Stomach (tissue), 9 donors: ENCODE results near the gene NANS. TPM values are rescaled to one million over a fixed set of nuclear protein-coding genes. Genes with fewer than 3 reads are reported as not detected.
"Not testable (repeated sequence)": the region's sequence is repeated elsewhere in the genome, so short reads cannot be mapped to it uniquely, and the experiment has no call there.

ENCODE experiments used
- DNase-seq, 2 donors: peaks; one replicate each; pipeline versions ENCODE4 v3.0.0 to v3.0.0-alpha.2; 2013 to 2019
- H3K27ac ChIP-seq, 5 donors: fragments of 200-600 bp in 4 of 5; sonication (generic) in 4 of 5; one replicate each; pipeline ENCODE4 v1.5.1; 2013 to 2019; ENCODE audit warnings: mild to moderate bottlenecking in 1 of 5, moderate library complexity in 1 of 5
- H3K27me3 ChIP-seq, 3 donors: fragments of 200-600 bp; sonication (generic); one replicate each; pipeline ENCODE4 v1.5.1; 2017 to 2019; ENCODE audit warnings: mixed run types in 1 of 3
- H3K36me3 ChIP-seq, 4 donors: fragments of 200-600 bp; sonication (generic); 1 replicate in 3 of 4; 2 replicates in 1 of 4; pipeline ENCODE4 v1.5.1; 2016 to 2019
- H3K4me1 ChIP-seq, 4 donors: fragments of 200-600 bp; sonication (generic); one replicate each; pipeline ENCODE4 v1.5.1; 2016 to 2019
- H3K4me3 ChIP-seq, 4 donors: fragments of 200-600 bp; sonication (generic) in 3 of 4; one replicate each; pipeline ENCODE4 v1.5.1; 2016 to 2019; ENCODE audit warnings: mild to moderate bottlenecking in 1 of 4
- H3K9me3 ChIP-seq, 4 donors: fragments of 200-600 bp; sonication (generic); one replicate each; pipeline ENCODE4 v1.5.1; 2016 to 2019
- CTCF ChIP-seq, 7 experiments: fragments of 450-650 bp in 4 of 7; fragments of 200-600 bp in 3 of 7; sonication (generic) in 3 of 7; IDR thresholded peaks; one replicate each; pipeline ENCODE4 v1.5.1; 2016 to 2019; ENCODE audit warnings: antibody characterized with exemption in 7 of 7, control low read depth in 2 of 7, mild to moderate bottlenecking in 1 of 7
- EP300 ChIP-seq: sonication (generic); formaldehyde crosslinking; IDR thresholded peaks from one replicate; pipeline ENCODE4 v1.6.1; 2017; ENCODE audit warnings: antibody characterized with exemption
- POLR2A ChIP-seq, 4 donors: fragments of 450-650 bp; IDR thresholded peaks; one replicate each; pipeline ENCODE4 v1.6.1; 2016; ENCODE audit warnings: antibody characterized with exemption in 4 of 4, control low read depth in 2 of 4, mild to moderate bottlenecking in 1 of 4, moderate library complexity in 1 of 4
- POLR2AphosphoS5 ChIP-seq, 3 donors: sonication (generic); formaldehyde crosslinking; IDR thresholded peaks; one replicate each; pipeline ENCODE4 v1.6.1; 2016; ENCODE audit warnings: antibody characterized with exemption in 3 of 3
- WGBS, 5 donors: extraction: QIAGEN DNeasy Blood & Tissue Kit in 3 of 5; methylation state at CpG; one replicate each; pipeline versions ENCODE4 v1.1.5 to v1.1.7; 2013 to 2018; 5-methylcytosine and 5-hydroxymethylcytosine counted together
- intact Hi-C: fragments of 100-400 bp; cut with DNase I; formaldehyde crosslinking; loops from one replicate; pipeline ENCODE4 v1.15.1; 2023; ENCODE audit warnings: low total_unique reads
- polyA plus RNA-seq, 3 donors: library from polyadenylated mRNA; stranded (reverse); fragments of 200-250 nt; gene quantifications; one replicate each; pipeline ENCODE4 v1.2.3, GENCODE V29; 2013
- total RNA-seq, 5 donors: library from RNA; depleted of rRNA; stranded (reverse); fragments of >200 nt; gene quantifications; one replicate each; pipeline versions ENCODE4 v1.1.0 to v1.2.3, GENCODE V29; 2014 to 2016
- donor health status: healthy with polysubstance abuse.
- donor health status: Bipolar disorder and iron deficiency.
- donor health status: healthy.

The NANS gene
- total and polyA plus RNA-seq, 8 donors = 12.1 to 261 (median 92.1) TPM

GRCh38 chr9:98016137-98016680 lies 40.3 kb upstream of the NANS start:
- H3K9me3 ChIP-seq = no peaks in the 10 kb centered on the region
- TF ChIP-seq POLR2A (IDR thresholded peaks at IDR 0.05) (no peak), EP300 (no peak), POLR2AphosphoS5 (IDR thresholded peaks at IDR 0.05) (no peak), CTCF (IDR thresholded peaks at IDR 0.05) (no peak)
- H3K4me3 ChIP-seq = no peak overlapping the region
- WGBS, 5 donors = 85 to 98% (median 95%) methylated on average over 4 of the region's 4 CpGs
- H3K27me3 ChIP-seq = no peaks in the 10 kb centered on the region
- peaks cover 81 to 100% (median 100%) of the 10 kb centered on the region in 4 donors for H3K36me3 ChIP-seq
- intact Hi-C loops = no loop called here
- H3K4me1 ChIP-seq = no peaks in the 10 kb centered on the region
- H3K27ac ChIP-seq = no peak overlapping the region
- DNase-seq = no peak

GRCh38 chr9:98017306-98017705 lies 39.2 kb upstream of the NANS start:
- H3K27ac ChIP-seq = no peak overlapping the region
- H3K27me3 ChIP-seq = no peaks in the 10 kb centered on the region
- intact Hi-C loops = no loop called here
- peaks cover 70 to 99% (median 99%) of the 10 kb centered on the region in 4 donors for H3K36me3 ChIP-seq
- no peak for DNase-seq
- no peaks in the 10 kb centered on the region for H3K9me3 ChIP-seq
- WGBS, 5 donors = 68 to 91% (median 78%) methylated on average over 1 of the region's 1 CpG
- no peak for TF ChIP-seq CTCF (IDR thresholded peaks at IDR 0.05)
- H3K4me1 ChIP-seq = no peaks in the 10 kb centered on the region
- H3K4me3 ChIP-seq = no peak overlapping the region

- H3K36me3 ChIP-seq = peaks cover 59 to 89% (median 88%) of the 10 kb centered on the region in 4 donors
- no peaks in the 10 kb centered on the region for H3K27me3 ChIP-seq
- no peak overlapping the region for H3K4me3 ChIP-seq
- no peaks in the 10 kb centered on the region for H3K4me1 ChIP-seq
- H3K9me3 ChIP-seq = no peaks in the 10 kb centered on the region
- WGBS, 5 donors = 80 to 86% (median 83%) methylated on average over 5 of the region's 5 CpGs
- no peak for DNase-seq
- intact Hi-C loops = no loop called here
- no peak overlapping the region for H3K27ac ChIP-seq
- no peak for TF ChIP-seq CTCF (IDR thresholded peaks at IDR 0.05)
- TF ChIP-seq POLR2A (IDR thresholded peaks at IDR 0.05) = no peak
- no peak for TF ChIP-seq POLR2AphosphoS5 (IDR thresholded peaks at IDR 0.05)
- no peak for TF ChIP-seq EP300
Observed at GRCh38 chr9:98018347-98018746, 38.2 kb upstream of the NANS start.

GRCh38 chr9:98019098-98019497 lies 37.4 kb upstream of the NANS start:
- Histone ChIP-seq H3K9me3 (no peaks in the 10 kb centered on the region), H3K27me3 (no peaks in the 10 kb centered on the region), H3K36me3 (peaks cover 52 to 81% (median 81%) of the 10 kb centered on the region in 4 donors), H3K4me1 (no peaks in the 10 kb centered on the region), H3K4me3 (no peak overlapping the region), H3K27ac (no peak overlapping the region)
- TF ChIP-seq EP300 = no peak
- TF ChIP-seq POLR2A (IDR thresholded peaks at IDR 0.05) = no peak
- no peak for TF ChIP-seq POLR2AphosphoS5 (IDR thresholded peaks at IDR 0.05)
- no peak for TF ChIP-seq CTCF (IDR thresholded peaks at IDR 0.05)
- peak in 1 of 2 donors; percentile 9 for DNase-seq
- intact Hi-C loops = no loop called here
- 83 to 89% (median 87%) methylated on average over 4 of the region's 4 CpGs for WGBS, 5 donors

- 76 to 95% (median 86%) methylated on average over 5 of the region's 5 CpGs for WGBS, 5 donors
- H3K27me3 ChIP-seq, H3K27ac ChIP-seq, intact Hi-C loops, H3K4me3 ChIP-seq, H3K9me3 ChIP-seq, H3K4me1 ChIP-seq: not testable (repeated sequence)
- DNase-seq = peak; percentile 2 to 13
- peaks cover 44 to 73% (median 73%) of the 10 kb centered on the region in 4 donors for H3K36me3 ChIP-seq
Observed at GRCh38 chr9:98019869-98020268, 36.7 kb upstream of the NANS start.
